Mesenchymal stem cell (in vitro differentiated cells and primary cell): ENCODE data around the gene LPCAT1.
A peak's percentile ranks its signal among the peaks of the same experiment; 100 is the strongest.

ENCODE experiments used
- DNase-seq: peaks from one replicate; pipeline ENCODE4 v3.0.0-alpha.2; 2013
- H2AFZ ChIP-seq: one replicate; pipeline ENCODE4 v1.6.1; 2013; ENCODE audit warnings: low read depth, mild to moderate bottlenecking, control low read depth, inconsistent platforms, low read length, moderate library complexity
- H2AK5ac ChIP-seq: 2 replicates; pipeline ENCODE4 v1.6.1; 2013; ENCODE audit warnings: low read length, moderate library complexity, mild to moderate bottlenecking, inconsistent platforms; ENCODE audit not compliant: severe bottlenecking
- H2BK120ac ChIP-seq: one replicate; pipeline ENCODE4 v1.6.1; 2013; ENCODE audit warnings: low read depth, mild to moderate bottlenecking, inconsistent platforms, low read length, moderate library complexity
- H2BK12ac ChIP-seq, 2 experiments: one replicate each; pipeline ENCODE4 v1.6.1; 2013; ENCODE audit warnings: inconsistent platforms in 2 of 2, low read length in 2 of 2, mild to moderate bottlenecking in 2 of 2, moderate library complexity in 2 of 2, control low read depth in 1 of 2
- H2BK15ac ChIP-seq: one replicate; pipeline ENCODE4 v1.6.1; 2013; ENCODE audit warnings: mild to moderate bottlenecking, low read depth, inconsistent platforms; ENCODE audit not compliant: poor library complexity, severe bottlenecking
- H2BK5ac ChIP-seq: 2 replicates; pipeline ENCODE4 v1.6.1; 2013; ENCODE audit warnings: low read depth, mild to moderate bottlenecking, low read length, control low read depth, inconsistent platforms; ENCODE audit not compliant: poor library complexity, severe bottlenecking
- H3K14ac ChIP-seq, 2 experiments: one replicate each; pipeline ENCODE4 v1.6.1; 2013; ENCODE audit warnings: inconsistent platforms in 2 of 2, low read length in 2 of 2, control low read depth in 1 of 2, mild to moderate bottlenecking in 1 of 2, moderate library complexity in 1 of 2
- H3K18ac ChIP-seq, 2 experiments: one replicate each; pipeline ENCODE4 v1.6.1; 2013; ENCODE audit warnings: inconsistent platforms in 2 of 2, low read length in 2 of 2, control low read depth in 1 of 2, low read depth in 1 of 2, mild to moderate bottlenecking in 1 of 2
- H3K23ac ChIP-seq, 2 experiments: one replicate each; pipeline ENCODE4 v1.6.1; 2013; ENCODE audit warnings: inconsistent platforms in 2 of 2, low read length in 2 of 2, mild to moderate bottlenecking in 2 of 2, moderate library complexity in 2 of 2, control low read depth in 1 of 2
- H3K27ac ChIP-seq: 2 replicates; pipeline ENCODE4 v1.5.1; 2013; ENCODE audit warnings: mild to moderate bottlenecking, moderate library complexity, low read length, control low read depth, inconsistent platforms; ENCODE audit not compliant: poor library complexity, severe bottlenecking
- H3K27me3 ChIP-seq, 2 experiments: 2 replicates each; pipeline versions ENCODE4 v1.6.1 to v1.7.0; 2013; ENCODE audit warnings: low read length in 2 of 2, mild to moderate bottlenecking in 2 of 2, moderate library complexity in 2 of 2, control low read depth in 1 of 2, inconsistent platforms in 1 of 2; ENCODE audit not compliant: control insufficient read depth in 1 of 2, insufficient read depth in 1 of 2
- H3K36me3 ChIP-seq, 2 experiments: 2 replicates each; pipeline versions ENCODE4 v1.6.1 to v1.7.0; 2013; ENCODE audit warnings: low read length in 2 of 2, control low read depth in 1 of 2, inconsistent platforms in 1 of 2, low read depth in 1 of 2, mild to moderate bottlenecking in 1 of 2; ENCODE audit not compliant: insufficient read depth in 2 of 2, control insufficient read depth in 1 of 2
- H3K4ac ChIP-seq, 2 experiments: one replicate each; pipeline ENCODE4 v1.6.1; 2013; ENCODE audit warnings: inconsistent platforms in 2 of 2, low read length in 2 of 2, mild to moderate bottlenecking in 2 of 2, moderate library complexity in 2 of 2, control low read depth in 1 of 2, low read depth in 1 of 2
- H3K4me1 ChIP-seq: 2 replicates; pipeline ENCODE4 v1.6.1; 2013; ENCODE audit warnings: low read depth, low read length, control low read depth; ENCODE audit not compliant: control insufficient read depth, insufficient read depth
- H3K4me2 ChIP-seq: 2 replicates; pipeline ENCODE4 v1.6.1; 2013; ENCODE audit warnings: low read length, mild to moderate bottlenecking, inconsistent platforms; ENCODE audit not compliant: poor library complexity, severe bottlenecking
- H3K4me3 ChIP-seq, 2 experiments: 2 replicates each; pipeline versions ENCODE4 v1.5.1 to v1.7.0; 2013; ENCODE audit warnings: low read length in 2 of 2, mild to moderate bottlenecking in 2 of 2, control low read depth in 1 of 2, low read depth in 1 of 2; ENCODE audit not compliant: insufficient read depth in 1 of 2
- H3K79me1 ChIP-seq: replicated peaks from 2 replicates; pipeline ENCODE4 v1.6.1; 2013; ENCODE audit warnings: mild to moderate bottlenecking, control low read depth, low read length, inconsistent platforms; ENCODE audit not compliant: poor library complexity, severe bottlenecking
- H3K9ac ChIP-seq: 2 replicates; pipeline ENCODE4 v1.7.0; 2013; ENCODE audit warnings: mild to moderate bottlenecking, low read length, moderate library complexity
- H3K9me3 ChIP-seq: 2 replicates; pipeline ENCODE4 v1.7.0; 2013; ENCODE audit warnings: mild to moderate bottlenecking, low read length; ENCODE audit not compliant: control insufficient read depth
- H4K8ac ChIP-seq: one replicate; pipeline ENCODE4 v1.6.1; 2013; ENCODE audit warnings: inconsistent platforms, mild to moderate bottlenecking, low read length, moderate library complexity
- H4K91ac ChIP-seq: one replicate; pipeline ENCODE4 v1.6.1; 2013; ENCODE audit warnings: mild to moderate bottlenecking, low read length, inconsistent platforms
- WGBS: methylation state at CpG from one replicate; pipeline ENCODE4 v1.1.7; 2013; ENCODE audit warnings: mixed read lengths; 5-methylcytosine and 5-hydroxymethylcytosine counted together

Gene LPCAT1

DNA sequence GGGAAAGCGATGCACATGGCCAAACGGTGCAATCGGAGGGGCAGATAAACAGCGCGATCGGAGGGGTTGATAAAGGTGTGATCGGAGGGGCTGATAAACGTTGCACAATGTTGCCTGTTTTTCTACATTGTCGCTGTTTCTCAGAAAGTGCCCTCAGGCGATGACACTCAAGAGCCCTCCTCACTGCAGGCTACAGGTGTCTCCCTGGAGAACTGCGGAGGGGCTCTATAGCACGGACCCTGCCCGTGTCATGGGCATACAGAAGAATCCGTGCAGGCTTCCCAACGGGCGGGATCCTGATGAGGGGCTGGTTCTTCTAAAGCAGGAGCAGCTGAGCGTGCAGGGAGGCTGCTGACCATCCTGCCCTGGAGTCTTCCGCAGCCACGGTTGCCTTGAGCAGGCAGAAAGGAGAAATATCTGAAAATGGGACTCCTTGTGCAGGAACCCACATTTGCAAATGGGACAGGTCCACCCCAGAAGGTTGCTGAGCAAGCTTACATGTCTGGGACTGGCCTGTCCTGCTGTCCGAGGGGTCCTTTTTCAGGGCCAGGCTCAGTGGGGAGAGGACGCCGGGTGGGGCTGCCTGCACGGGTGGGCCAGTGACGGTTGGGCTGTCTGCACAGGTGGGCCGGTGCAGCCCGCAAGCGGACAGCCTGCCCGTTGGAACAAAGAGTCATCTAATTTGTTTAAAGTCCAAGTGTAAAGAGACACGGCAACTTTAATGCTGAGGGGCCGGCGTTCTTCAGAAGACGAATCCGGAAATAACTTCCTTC, 25.1 kb upstream of the LPCAT1 start:
- Histone ChIP-seq H2AFZ (no peak overlapping the region), H3K23ac (no peak overlapping the region), H2BK12ac (no peak overlapping the region), H3K4me3 (no peak overlapping the region), H4K8ac (no peak overlapping the region), H3K27me3 (peaks cover 20 to 24% of the 10 kb centered on the region in 2 experiments), H3K36me3 (no peaks in the 10 kb centered on the region), H3K9me3 (no peaks in the 10 kb centered on the region), H3K4me1 (peaks cover 7% of the 10 kb centered on the region), H3K79me1 (no peaks in the 10 kb centered on the region), H2AK5ac (no peak overlapping the region), H3K4ac (no peak overlapping the region), H3K4me2 (no peak overlapping the region), H2BK5ac (no peak overlapping the region), H3K27ac (no peak overlapping the region), H4K91ac (no peak overlapping the region), H3K18ac (no peak overlapping the region), H3K14ac (no peak overlapping the region), H3K9ac (no peak overlapping the region), H2BK120ac (no peak overlapping the region), H2BK15ac (no peak overlapping the region)
- DNase-seq: no peak
- 94% methylated on average over 33 of the region's 33 CpGs for WGBS

DNA sequence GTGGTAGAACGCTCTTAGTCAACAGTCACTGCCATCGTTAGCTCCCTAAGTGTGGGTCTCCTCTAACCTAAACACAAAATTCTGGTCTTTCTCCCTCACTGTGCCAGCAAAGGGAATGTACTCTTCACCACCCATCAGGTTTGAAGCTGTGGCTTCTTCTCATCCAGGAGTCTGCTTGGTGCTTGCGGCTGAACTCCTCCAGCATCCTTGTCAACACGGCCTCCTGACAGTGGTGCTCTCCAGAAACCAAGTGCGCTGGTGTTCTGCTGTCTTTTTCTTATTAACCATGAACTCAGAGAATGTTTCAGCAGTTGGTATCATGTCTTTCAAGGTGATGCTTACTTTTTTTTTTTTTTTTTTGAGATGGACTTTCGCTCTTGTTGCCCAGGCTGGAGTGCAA, 23.9 kb upstream of the LPCAT1 start:
- 90% methylated on average over 6 of the region's 6 CpGs for WGBS
- no peaks in the 10 kb centered on the region for H3K9me3 ChIP-seq
- no peak overlapping the region for H2BK5ac ChIP-seq
- no peak overlapping the region for H3K4me3 ChIP-seq
- no peak overlapping the region for H2AK5ac ChIP-seq
- H3K36me3 ChIP-seq: no peaks in the 10 kb centered on the region
- H3K18ac ChIP-seq: no peak overlapping the region
- no peak overlapping the region for H3K4me2 ChIP-seq
- H2BK12ac ChIP-seq: no peak overlapping the region
- no peak overlapping the region for H3K14ac ChIP-seq
- no peak overlapping the region for H3K9ac ChIP-seq
- H3K27ac ChIP-seq: no peak overlapping the region
- H3K79me1 ChIP-seq: no peaks in the 10 kb centered on the region
- H3K4me1 ChIP-seq: peaks cover 6% of the 10 kb centered on the region
- peaks cover 20 to 24% of the 10 kb centered on the region in 2 experiments for H3K27me3 ChIP-seq
- H4K8ac ChIP-seq: no peak overlapping the region
- H2AFZ ChIP-seq: no peak overlapping the region
- no peak overlapping the region for H3K23ac ChIP-seq
- H4K91ac ChIP-seq: no peak overlapping the region
- H3K4ac ChIP-seq: no peak overlapping the region
- no peak overlapping the region for H2BK15ac ChIP-seq
- DNase-seq: no peak
- H2BK120ac ChIP-seq: no peak overlapping the region

DNA sequence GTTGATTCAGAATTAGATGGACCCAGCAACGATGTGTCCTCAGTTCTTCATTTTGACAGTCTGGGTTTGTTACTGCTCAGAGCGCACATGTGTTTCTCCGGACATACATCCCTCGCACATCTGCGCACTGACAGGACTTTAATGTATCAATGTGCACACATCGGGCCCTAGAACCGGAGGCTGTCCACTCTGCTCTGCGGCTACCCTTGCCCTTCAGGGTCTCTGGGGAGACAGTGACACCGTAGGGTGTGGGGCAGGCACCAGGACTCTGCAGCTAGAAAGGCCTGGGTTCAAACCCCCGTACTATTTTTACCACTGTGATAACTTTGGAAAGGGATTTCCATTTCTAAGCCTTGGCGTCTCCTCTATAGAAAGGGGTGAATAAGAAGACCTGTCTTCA, 23.5 kb upstream of the LPCAT1 start:
- Histone ChIP-seq H3K4me3 (no peak overlapping the region), H2BK5ac (no peak overlapping the region), H3K9ac (no peak overlapping the region), H3K18ac (no peak overlapping the region), H2AFZ (no peak overlapping the region), H3K9me3 (no peaks in the 10 kb centered on the region), H4K91ac (no peak overlapping the region), H3K4me1 (peaks cover 7% of the 10 kb centered on the region), H2BK12ac (no peak overlapping the region), H4K8ac (no peak overlapping the region), H3K4ac (no peak overlapping the region), H2BK120ac (no peak overlapping the region), H2AK5ac (no peak overlapping the region), H3K79me1 (no peaks in the 10 kb centered on the region), H3K14ac (no peak overlapping the region), H3K36me3 (no peaks in the 10 kb centered on the region), H3K4me2 (no peak overlapping the region), H3K27me3 (peaks cover 20 to 24% of the 10 kb centered on the region in 2 experiments), H2BK15ac (no peak overlapping the region), H3K27ac (no peak overlapping the region), H3K23ac (no peak overlapping the region)
- 96% methylated on average over 11 of the region's 11 CpGs for WGBS
- no peak for DNase-seq

DNA sequence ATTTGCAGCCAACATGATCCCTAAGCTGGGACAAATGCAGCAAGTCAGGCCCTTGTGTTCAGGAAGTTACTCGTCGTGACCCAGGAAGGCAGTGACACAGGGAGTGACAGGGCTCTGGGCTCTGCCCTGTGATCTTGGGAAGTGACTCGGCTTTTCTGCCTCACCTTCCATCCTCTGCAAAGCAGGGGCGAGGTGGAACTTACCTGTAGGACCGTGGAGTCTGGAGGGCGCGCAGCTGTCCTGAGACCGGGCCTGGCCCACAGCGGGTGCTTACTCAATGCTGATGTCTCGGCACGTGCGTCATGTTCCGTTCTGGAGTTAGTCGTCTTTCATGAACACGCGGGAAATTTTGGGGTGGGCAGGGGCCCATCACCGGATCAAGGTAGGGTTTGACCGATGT, 22.8 kb upstream of the LPCAT1 start:
- Histone ChIP-seq H3K23ac (no peak overlapping the region), H2BK15ac (no peak overlapping the region), H3K4me3 (peak overlapping the region in 1 of 2 experiments; percentile 21), H3K4me1 (peaks cover 8% of the 10 kb centered on the region), H3K9ac (no peak overlapping the region), H4K8ac (no peak overlapping the region), H3K4ac (no peak overlapping the region), H3K27ac (no peak overlapping the region), H3K36me3 (no peaks in the 10 kb centered on the region), H3K18ac (no peak overlapping the region), H3K79me1 (no peaks in the 10 kb centered on the region), H4K91ac (no peak overlapping the region), H2AK5ac (no peak overlapping the region), H3K14ac (no peak overlapping the region), H2BK5ac (no peak overlapping the region), H3K27me3 (peaks cover 20 to 24% of the 10 kb centered on the region in 2 experiments), H2BK120ac (no peak overlapping the region), H3K9me3 (no peaks in the 10 kb centered on the region), H2AFZ (no peak overlapping the region), H3K4me2 (no peak overlapping the region), H2BK12ac (no peak overlapping the region)
- 87% methylated on average over 18 of the region's 18 CpGs for WGBS
- no peak for DNase-seq
